Panc1 (cell line): ENCODE data around the gene FIBIN.

Experiments
- POLR2AphosphoS5 ChIP-seq: IDR thresholded peaks from 2 replicates; pipeline ENCODE4 v1.6.1; 2012; ENCODE audit warnings: mild to moderate bottlenecking, low read depth, low read length, moderate library complexity
- SIN3A ChIP-seq: IDR thresholded peaks from 2 replicates; pipeline ENCODE4 v1.6.1; 2012; ENCODE audit warnings: low read depth, mild to moderate bottlenecking, low read length, moderate library complexity, borderline replicate concordance; ENCODE audit not compliant: insufficient read depth
- TF ChIP-seq, protein P1 (sequence below): fragments of 450-650 bp; IDR thresholded peaks from 2 replicates; pipeline ENCODE4 v1.5.1; 2017; ENCODE audit warnings: mild to moderate bottlenecking

DNA sequence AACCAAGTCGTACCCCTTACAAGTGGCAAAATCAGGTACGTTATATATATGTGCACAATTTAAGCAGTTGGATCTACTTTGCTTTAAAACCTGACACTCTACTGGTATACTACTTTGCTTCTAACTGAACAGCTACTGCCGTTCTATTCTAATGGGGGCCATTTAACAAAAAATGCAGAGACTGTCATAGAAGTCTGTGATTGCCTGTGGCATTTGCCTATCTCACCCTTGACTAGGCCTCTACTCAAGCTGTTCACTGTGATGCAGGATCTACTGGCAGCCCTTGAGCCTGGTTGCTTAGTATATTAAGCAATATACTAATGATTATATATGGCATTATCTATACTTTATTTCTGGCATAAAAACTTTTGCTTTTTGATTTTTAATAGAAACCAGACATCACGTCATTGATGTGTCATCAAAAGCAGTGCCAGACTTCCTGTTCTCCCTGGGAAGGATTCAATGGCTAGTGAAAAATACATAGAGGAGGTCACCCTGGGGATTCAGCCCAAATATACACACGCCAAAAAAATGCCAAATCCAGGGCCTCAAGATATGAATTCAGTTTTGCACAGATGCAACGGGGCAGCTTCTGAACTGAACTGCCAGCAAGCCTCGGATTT lies 40.0 kb upstream of the FIBIN start:
- TF ChIP-seq, protein P1, sequence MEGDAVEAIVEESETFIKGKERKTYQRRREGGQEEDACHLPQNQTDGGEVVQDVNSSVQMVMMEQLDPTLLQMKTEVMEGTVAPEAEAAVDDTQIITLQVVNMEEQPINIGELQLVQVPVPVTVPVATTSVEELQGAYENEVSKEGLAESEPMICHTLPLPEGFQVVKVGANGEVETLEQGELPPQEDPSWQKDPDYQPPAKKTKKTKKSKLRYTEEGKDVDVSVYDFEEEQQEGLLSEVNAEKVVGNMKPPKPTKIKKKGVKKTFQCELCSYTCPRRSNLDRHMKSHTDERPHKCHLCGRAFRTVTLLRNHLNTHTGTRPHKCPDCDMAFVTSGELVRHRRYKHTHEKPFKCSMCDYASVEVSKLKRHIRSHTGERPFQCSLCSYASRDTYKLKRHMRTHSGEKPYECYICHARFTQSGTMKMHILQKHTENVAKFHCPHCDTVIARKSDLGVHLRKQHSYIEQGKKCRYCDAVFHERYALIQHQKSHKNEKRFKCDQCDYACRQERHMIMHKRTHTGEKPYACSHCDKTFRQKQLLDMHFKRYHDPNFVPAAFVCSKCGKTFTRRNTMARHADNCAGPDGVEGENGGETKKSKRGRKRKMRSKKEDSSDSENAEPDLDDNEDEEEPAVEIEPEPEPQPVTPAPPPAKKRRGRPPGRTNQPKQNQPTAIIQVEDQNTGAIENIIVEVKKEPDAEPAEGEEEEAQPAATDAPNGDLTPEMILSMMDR: no peak
- TF ChIP-seq SIN3A: no peak
- no peak for TF ChIP-seq POLR2AphosphoS5
